ENCODE results near the gene MPDU1.
A peak's percentile ranks its signal among the peaks of the same experiment; 100 is the strongest.

Gene MPDU1

DNA sequence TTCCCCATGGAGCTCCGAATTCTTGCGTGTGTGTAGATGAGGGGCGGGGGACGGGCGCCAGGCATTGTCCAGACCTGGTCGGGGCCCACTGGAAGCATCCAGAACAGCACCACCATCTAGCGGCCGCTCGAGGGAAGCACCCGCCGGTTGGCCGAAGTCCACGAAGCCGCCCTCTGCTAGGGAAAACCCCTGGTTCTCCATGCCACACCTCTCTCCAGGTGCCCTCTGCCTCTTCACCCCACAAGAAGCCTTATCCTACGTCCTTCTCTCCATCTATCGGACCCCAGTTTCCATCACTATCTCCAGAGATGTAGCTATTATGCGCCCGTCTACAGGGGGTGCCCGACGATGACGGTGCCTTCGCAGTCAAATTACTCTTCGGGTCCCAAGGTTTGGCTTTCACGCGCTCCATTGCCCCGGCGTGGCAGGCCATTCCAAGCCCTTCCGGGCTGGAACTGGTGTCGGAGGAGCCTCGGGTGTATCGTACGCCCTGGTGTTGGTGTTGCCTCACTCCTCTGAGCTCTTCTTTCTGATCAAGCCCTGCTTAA lies 22.6 kb upstream of the MPDU1 start:
- peak; percentile 87 for DNase-seq

DNA sequence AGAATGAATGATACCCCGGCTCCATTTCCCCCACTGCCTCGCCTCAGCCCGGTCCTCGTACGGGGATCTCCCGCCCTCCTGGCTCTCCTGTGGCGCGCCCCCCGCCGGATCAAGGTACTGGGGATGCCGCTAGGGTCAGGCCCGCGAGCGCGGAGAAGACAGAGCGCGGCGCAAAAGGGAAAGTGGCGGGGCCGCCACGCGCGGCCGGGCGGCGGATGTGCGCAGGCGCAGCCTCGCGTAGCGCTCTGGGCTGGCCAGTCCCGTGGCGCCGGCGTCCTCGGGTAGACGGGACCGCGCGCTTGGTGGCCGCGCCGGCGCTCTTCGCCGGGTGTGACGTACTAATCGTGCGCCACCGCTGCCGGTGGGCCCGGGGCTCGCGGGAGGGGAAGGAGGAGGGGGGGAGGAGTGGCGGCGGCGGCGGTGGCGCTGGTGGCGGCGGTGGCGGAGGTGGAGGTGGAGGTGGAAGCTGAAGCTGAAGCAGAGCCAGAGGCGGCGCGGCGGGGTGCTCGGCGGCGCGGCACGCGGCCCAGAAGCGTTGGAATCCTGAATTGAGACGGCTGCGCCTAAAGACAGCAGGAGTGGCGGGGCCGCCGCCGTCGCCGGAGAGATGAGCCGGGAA lies 22.0 kb upstream of the MPDU1 start, which contains the start of gene SENP3:
SENP3 (plus strand) TSS at position 331 of the 619 bp plus-strand sequence. CDS start 1,158 bp downstream, outside the sequence.
- DNase-seq, result peak; percentile 94

- DNase-seq, result no peak
These were observed 21.4 kb upstream of the MPDU1 start for GRCh38 chr17:7562208-7562605.

DNA sequence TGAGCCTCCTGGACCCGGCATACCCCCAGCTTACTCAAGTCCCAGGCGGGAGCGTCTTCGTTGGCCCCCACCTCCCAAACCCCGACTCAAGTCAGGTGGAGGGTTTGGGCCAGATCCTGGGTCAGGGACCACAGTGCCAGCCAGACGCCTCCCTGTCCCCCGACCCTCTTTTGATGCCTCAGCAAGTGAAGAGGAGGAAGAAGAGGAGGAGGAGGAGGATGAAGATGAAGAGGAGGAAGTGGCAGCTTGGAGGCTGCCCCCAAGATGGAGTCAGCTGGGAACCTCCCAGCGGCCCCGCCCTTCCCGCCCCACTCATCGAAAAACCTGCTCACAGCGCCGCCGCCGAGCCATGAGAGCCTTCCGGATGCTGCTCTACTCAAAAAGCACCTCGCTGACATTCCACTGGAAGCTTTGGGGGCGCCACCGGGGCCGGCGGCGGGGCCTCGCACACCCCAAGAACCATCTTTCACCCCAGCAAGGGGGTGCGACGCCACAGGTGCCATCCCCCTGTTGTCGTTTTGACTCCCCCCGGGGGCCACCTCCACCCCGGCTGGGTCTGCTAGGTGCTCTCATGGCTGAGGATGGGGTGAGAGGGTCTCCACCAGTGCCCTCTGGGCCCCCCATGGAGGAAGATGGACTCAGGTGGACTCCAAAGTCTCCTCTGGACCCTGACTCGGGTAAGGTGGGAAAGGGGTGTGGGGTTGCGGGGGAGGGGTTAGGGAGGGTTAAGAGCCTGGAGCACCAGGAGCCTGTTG lies 20.4 kb upstream of the MPDU1 start:
- no peak for DNase-seq

GRCh38 chr17:7569571-7569970 lies 14.1 kb upstream of the MPDU1 start:
- DNase-seq, result no peak

DNA sequence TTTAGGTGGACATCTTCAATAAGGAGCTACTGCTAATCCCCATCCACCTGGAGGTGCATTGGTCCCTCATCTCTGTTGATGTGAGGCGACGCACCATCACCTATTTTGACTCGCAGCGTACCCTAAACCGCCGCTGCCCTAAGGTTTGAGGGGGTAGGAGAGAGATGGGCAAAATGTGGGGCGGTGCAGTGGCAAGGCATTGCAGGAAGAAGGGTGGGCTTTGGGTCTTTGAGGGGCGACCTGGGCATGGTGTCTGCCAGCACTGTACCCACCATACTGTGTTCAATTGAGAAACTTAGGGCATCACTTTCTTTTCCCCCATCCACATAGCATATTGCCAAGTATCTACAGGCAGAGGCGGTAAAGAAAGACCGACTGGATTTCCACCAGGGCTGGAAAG lies 13.3 kb upstream of the MPDU1 start:
- no peak for DNase-seq

DNA sequence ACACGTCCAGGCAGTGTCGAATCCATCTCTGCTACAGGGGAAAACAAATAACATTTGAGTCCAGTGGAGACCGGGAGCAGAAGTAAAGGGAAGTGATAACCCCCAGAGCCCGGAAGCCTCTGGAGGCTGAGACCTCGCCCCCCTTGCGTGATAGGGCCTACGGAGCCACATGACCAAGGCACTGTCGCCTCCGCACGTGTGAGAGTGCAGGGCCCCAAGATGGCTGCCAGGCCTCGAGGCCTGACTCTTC lies 11.4 kb upstream of the MPDU1 start:
- DNase-seq, result no peak

GRCh38 chr17:7572588-7573323 lies 10.9 kb upstream of the MPDU1 start:
- peak; percentile 100 for DNase-seq

GRCh38 chr17:7573324-7574080 lies 10.2 kb upstream of the MPDU1 start:
- peak; percentile 95 for DNase-seq

DNA sequence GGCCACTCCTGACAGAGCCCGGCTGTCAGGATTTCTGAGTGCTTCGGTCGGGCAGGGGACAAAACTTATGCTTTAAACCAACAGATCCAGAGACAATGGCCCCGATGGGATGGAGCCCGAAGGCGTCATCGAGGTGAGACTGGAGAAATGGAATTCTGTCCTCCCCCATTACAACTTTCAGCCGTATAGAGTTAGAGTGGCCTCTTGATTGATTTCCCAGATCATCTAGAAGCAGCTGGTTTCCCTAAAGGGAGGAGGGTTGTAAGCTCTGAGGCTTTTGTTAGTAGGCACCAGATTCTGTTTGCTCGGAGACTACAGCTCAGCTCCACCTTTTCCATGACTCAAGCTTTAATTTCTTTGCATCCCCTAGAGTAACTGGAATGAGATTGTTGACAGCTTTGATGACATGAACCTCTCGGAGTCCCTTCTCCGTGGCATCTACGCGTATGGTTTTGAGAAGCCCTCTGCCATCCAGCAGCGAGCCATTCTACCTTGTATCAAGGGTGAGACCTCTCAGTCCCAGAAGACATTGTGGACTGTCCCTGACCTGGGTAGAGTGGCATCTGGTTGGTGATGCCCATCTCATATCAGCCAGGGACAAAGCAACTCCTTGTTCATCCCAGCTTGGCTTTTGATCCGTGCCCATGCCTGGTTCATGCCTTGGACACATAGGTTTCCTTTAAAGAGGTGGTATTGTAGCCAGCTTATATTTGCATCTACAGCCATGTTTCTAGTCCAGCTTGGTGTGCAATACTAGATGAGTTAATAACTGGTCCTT lies 9.3 kb upstream of the MPDU1 start:
- peak; percentile 23 for DNase-seq

DNA sequence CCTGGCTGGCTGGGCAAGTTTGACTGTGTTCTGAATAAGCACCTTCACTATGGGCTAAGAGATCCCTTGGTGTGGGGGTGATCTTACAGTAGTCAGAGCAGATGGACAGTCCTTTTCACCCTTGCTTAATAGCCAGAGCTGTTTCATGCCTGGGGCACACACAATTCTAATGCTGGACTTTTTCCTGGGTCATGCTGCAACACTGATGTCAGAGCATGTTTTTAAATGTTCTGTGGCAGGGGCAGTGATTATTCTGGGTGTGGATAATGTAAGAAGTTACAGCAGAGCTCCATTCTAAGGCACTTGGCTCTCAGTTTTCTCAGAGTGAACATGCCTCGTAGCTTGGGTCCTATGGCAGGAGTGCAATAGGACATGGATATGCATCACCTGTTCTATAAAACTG lies 8.2 kb upstream of the MPDU1 start:
- DNase-seq, result no peak

DNA sequence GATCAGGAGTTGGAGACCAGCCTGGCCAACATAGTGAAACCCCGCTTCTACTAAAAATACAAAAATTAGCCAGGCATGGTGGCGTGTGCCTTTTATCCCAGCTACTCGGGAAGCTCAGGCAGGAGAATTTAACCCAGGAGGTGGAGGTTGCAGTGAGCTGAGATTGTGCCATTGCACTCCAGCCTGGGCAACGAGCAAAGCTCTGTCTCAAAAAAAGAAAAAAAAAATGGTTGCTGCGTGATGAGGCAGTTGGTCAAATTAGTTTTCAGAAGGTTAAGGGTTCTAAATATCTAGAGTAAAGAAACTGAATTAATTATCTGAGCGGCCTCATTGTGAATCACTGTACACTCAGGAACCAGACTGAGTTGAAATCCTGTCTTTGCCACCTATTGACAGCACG lies 7.7 kb upstream of the MPDU1 start:
- no peak for DNase-seq

DNA sequence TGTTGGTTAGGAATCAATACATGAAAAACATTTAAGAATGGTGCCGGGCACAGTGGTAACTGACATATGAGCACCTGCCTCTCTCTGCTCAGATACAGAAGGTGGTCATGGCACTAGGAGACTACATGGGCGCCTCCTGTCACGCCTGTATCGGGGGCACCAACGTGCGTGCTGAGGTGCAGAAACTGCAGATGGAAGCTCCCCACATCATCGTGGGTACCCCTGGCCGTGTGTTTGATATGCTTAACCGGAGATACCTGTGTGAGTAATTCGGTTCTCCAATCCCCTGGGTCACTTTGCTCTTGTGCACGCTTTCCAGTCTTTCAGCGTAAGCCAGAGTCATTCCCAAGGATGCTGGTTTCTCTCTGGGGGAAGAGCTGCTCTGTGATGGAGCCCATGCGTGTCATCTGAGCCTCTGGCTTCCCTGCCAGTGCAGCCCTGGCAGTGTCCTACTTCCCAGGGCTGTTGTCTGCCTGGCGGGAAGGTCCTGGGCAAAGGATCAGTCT lies 7.2 kb upstream of the MPDU1 start:
- DNase-seq, result peak; percentile 25

GRCh38 chr17:7577327-7578199 lies 6.1 kb upstream of the MPDU1 start:
- DNase-seq, result no peak

DNA sequence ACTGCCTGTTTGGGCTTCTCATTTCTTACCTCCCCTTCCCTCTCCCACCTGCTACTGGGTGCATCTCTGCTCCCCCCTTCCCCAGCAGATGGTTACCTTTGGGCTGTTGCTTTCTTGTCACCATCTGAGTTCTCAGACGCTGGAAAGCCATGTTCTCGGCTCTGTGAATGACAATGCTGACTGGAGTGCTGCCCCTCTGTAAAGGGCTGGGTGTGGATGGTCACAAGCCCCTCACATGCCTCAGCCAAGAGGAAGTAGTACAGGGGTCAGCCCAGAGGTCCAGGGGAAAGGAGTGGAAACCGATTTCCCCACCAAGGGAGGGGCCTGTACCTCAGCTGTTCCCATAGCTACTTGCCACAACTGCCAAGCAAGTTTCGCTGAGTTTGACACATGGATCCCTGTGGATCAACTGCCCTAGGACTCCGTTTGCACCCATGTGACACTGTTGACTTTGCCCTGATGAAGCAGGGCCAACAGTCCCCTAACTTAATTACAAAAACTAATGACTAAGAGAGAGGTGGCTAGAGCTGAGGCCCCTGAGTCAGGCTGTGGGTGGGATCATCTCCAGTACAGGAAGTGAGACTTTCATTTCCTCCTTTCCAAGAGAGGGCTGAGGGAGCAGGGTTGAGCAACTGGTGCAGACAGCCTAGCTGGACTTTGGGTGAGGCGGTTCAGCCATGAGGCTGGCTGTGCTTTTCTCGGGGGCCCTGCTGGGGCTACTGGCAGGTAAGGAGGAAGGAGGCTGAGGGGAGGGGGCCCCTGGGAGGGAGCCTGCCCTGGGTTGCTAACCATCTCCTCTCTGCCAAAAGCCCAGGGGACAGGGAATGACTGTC lies 4.4 kb upstream of the MPDU1 start, which contains the start of gene CD68:
CD68 (plus strand) TSS at position 638 of the 833 bp plus-strand sequence; CDS start at position 678, 40 bp downstream.
- DNase-seq, result peak; percentile 76

GRCh38 chr17:7579834-7580603 lies 3.6 kb upstream of the MPDU1 start:
- DNase-seq, result peak; percentile 58

GRCh38 chr17:7580604-7581575 lies 2.8 kb upstream of the MPDU1 start:
- DNase-seq, result no peak

Measured in CD4-positive, alpha-beta T cell treated with Interleukin-17A for 1 hour (primary cell).